ENCODE measurements around the gene NPHP4.

The NPHP4 gene

DNA sequence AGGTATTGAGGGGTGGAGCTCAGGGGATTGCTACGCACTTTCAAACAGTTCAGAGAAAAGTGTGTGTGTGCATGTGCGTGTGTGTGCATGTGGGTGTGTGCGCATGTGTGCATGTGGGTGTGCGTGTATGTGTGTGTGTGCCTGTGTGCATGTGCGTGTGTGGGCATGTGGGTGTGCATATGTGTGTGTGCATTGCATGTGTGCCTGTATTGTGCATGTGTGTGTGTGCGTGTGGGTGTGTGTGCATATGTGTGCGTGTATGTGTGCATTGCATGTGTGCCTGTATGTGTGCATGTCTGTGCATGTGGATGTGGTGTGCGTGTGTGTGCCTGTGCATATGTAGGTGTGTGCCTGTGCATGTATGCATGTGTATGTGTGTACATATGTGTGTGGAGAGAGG, 40.9 kb upstream of the NPHP4 start:
- Histone ChIP-seq H3K9me3 (ENCODE audit: control insufficient read depth, low read length) (no peaks in the 10 kb centered on the region), H3K4me3 (ENCODE audit: low read length) (no peak overlapping the region), H3K27me3 (replicated peaks; ENCODE audit: control insufficient read depth, insufficient read depth, low read length) (peaks cover 40% of the 10 kb centered on the region), H3K36me3 (ENCODE audit: control insufficient read depth, insufficient read depth, low read length, severe bottlenecking) (no peaks in the 10 kb centered on the region), H3K4me1 (ENCODE audit: control insufficient read depth, insufficient read depth, low read length) (peaks cover 3% of the 10 kb centered on the region), H3K9ac (ENCODE audit: low read length) (no peak overlapping the region)
- no peak for DNase-seq (ENCODE audit: low read depth)

DNA sequence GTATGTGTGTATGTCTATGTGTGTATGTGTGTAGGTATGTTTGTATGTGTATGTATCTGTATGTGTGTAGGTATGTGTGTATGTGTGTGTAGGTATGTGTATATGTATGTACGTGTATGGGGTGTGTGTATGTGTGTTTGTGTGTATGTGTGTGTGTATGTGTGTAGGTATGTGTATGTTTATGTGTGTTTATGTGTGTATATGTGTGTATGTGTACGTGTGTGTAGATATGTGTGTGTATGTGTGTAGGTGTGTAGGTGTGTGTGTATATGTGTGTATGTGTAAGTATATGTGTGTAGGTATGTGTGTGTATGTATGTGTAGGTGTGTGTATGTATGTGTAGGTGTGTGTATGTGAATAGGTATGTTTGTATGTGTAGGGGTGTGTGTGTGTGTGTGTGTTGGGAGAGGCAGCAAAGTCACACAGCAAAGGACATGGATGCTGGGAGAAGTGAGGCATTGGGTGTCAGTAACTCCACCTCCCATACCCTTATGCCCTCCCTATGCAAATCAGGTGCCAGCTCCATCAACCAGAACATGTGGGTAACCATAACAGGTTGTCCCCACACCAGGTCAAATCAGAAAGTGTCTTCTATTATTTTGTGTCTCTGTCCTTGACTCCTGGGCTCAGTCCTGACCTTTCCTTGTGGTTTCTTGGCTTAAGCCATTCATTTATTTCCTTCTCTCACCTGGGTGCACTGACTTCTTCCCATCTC, 38.5 kb upstream of the NPHP4 start:
- Histone ChIP-seq H3K4me1 (ENCODE audit: control insufficient read depth, insufficient read depth, low read length) (peaks cover 6% of the 10 kb centered on the region), H3K9me3 (ENCODE audit: control insufficient read depth, low read length) (no peaks in the 10 kb centered on the region), H3K4me3 (ENCODE audit: low read length) (no peak overlapping the region), H3K9ac (ENCODE audit: low read length) (no peak overlapping the region), H3K36me3 (ENCODE audit: control insufficient read depth, insufficient read depth, low read length, severe bottlenecking) (no peaks in the 10 kb centered on the region), H3K27me3 (replicated peaks; ENCODE audit: control insufficient read depth, insufficient read depth, low read length) (peaks cover 43% of the 10 kb centered on the region)
- DNase-seq (ENCODE audit: low read depth), result no peak

DNA sequence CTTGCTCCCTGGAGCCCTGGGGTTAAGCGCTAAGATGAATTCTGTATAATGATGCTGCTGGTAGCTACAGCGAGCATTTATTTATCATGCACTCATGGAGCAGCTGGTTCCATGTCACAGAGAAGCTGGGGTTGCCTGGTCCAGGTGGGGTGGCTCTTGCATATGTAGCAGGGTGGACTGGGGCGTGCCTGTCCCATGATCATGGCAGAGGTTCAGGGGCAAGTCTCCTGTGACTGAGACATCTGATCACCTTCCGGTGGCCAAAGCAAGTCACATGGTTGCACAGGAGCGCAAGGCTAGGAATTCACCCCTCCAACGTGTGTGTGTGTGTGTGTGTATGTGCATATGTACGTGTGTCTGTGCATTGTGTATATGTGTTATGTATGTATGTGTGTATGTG, 37.9 kb upstream of the NPHP4 start:
- H3K27me3 ChIP-seq (replicated peaks; ENCODE audit: control insufficient read depth, insufficient read depth, low read length), result peaks cover 43% of the 10 kb centered on the region
- peaks cover 6% of the 10 kb centered on the region for H3K4me1 ChIP-seq (ENCODE audit: control insufficient read depth, insufficient read depth, low read length)
- DNase-seq (ENCODE audit: low read depth), result no peak
- no peak overlapping the region for H3K9ac ChIP-seq (ENCODE audit: low read length)
- H3K4me3 ChIP-seq (ENCODE audit: low read length), result no peak overlapping the region
- H3K36me3 ChIP-seq (ENCODE audit: control insufficient read depth, insufficient read depth, low read length, severe bottlenecking), result no peaks in the 10 kb centered on the region
- no peaks in the 10 kb centered on the region for H3K9me3 ChIP-seq (ENCODE audit: control insufficient read depth, low read length)

DNA sequence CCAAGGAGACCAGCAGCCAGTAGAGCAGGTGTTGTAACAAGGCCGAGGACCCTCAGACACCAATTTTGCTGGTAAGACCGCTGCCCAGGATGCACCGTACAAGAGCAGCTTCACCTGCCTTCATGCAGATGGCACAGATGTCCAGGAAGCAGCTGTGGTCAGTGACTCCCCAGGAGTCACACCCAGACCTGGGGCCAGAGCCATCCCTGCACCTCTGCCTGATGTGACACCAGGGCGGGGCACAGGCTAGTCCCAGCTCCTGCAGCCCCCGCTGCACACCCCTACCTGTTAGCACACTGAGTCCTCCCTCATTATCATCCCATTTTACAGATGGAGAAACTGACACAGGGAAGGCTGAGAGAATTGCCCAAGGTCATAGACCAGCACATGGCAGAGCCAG, 37.1 kb upstream of the NPHP4 start:
- DNase-seq (ENCODE audit: low read depth), result no peak
- Histone ChIP-seq H3K4me1 (ENCODE audit: control insufficient read depth, insufficient read depth, low read length) (peaks cover 6% of the 10 kb centered on the region), H3K36me3 (ENCODE audit: control insufficient read depth, insufficient read depth, low read length, severe bottlenecking) (no peaks in the 10 kb centered on the region), H3K4me3 (ENCODE audit: low read length) (no peak overlapping the region), H3K27me3 (replicated peaks; ENCODE audit: control insufficient read depth, insufficient read depth, low read length) (peaks cover 41% of the 10 kb centered on the region), H3K9me3 (ENCODE audit: control insufficient read depth, low read length) (no peaks in the 10 kb centered on the region), H3K9ac (ENCODE audit: low read length) (no peak overlapping the region)

DNA sequence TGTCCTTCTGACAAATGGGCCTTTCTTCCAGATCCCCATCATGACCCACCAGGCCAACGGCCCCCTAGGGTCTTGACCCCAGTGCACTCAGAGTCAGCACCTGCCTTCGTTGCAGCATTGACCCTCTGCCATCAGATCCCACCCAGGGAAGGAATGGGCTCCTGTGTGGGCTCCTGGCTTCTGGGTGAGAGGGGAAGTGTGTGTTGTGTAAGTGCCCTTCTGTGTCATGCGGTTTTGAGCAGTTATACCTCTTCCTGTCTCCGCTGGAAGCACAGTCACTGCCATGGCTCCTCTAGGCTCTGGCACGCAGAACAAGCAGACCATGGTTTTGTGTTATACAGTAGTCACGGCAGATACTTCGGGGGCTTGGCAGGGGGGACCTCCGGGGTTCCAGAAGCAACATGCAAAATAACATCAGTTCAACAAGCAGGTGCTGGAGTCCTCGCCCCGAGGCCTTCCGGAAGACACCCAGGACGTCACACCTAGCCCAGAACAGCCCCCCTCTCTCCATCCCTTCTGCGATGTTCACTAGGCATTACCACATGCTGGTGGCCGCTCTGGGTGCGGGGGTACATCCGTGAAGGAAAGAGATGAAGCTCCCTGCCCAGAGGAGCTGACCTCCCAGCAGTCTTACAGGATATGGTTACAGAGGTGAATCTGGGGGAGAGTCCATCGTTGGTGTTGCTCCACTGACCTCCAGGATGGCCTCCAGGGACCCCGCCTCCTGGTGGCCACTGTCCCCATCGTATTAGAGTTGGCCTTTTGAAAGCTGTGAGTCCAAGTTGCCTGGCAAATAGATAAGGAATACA, 36.0 kb upstream of the NPHP4 start:
- no peak overlapping the region for H3K4me3 ChIP-seq (ENCODE audit: low read length)
- H3K9me3 ChIP-seq (ENCODE audit: control insufficient read depth, low read length), result no peaks in the 10 kb centered on the region
- H3K27me3 ChIP-seq (replicated peaks; ENCODE audit: control insufficient read depth, insufficient read depth, low read length), result peaks cover 30% of the 10 kb centered on the region
- H3K4me1 ChIP-seq (ENCODE audit: control insufficient read depth, insufficient read depth, low read length), result peaks cover 6% of the 10 kb centered on the region
- no peak for DNase-seq (ENCODE audit: low read depth)
- H3K36me3 ChIP-seq (ENCODE audit: control insufficient read depth, insufficient read depth, low read length, severe bottlenecking), result no peaks in the 10 kb centered on the region
- H3K9ac ChIP-seq (ENCODE audit: low read length), result no peak overlapping the region

DNA sequence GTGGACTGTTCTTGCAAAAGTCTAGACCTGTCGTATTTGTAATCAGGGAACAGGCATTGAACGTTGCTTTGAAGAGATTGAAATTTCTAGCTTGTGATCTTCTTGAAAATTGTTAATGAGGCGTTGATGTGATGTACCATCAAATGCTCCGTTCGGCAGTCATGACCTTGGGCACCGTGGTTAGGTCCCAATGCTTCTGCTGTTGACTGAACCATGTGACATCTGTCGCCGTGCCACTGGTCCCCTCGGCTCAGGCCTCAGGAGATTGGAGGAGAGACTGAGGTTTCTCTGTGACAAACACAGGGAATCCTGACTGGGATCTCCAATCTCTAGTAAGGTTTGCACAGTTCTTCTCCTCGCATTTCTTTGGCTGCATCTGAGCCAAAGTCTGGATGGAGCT, 35.4 kb upstream of the NPHP4 start:
- Histone ChIP-seq H3K27me3 (replicated peaks; ENCODE audit: control insufficient read depth, insufficient read depth, low read length) (peaks cover 23% of the 10 kb centered on the region), H3K36me3 (ENCODE audit: control insufficient read depth, insufficient read depth, low read length, severe bottlenecking) (no peaks in the 10 kb centered on the region), H3K4me3 (ENCODE audit: low read length) (no peak overlapping the region), H3K9ac (ENCODE audit: low read length) (no peak overlapping the region), H3K9me3 (ENCODE audit: control insufficient read depth, low read length) (no peaks in the 10 kb centered on the region), H3K4me1 (ENCODE audit: control insufficient read depth, insufficient read depth, low read length) (peaks cover 6% of the 10 kb centered on the region)
- DNase-seq (ENCODE audit: low read depth), result no peak

DNA sequence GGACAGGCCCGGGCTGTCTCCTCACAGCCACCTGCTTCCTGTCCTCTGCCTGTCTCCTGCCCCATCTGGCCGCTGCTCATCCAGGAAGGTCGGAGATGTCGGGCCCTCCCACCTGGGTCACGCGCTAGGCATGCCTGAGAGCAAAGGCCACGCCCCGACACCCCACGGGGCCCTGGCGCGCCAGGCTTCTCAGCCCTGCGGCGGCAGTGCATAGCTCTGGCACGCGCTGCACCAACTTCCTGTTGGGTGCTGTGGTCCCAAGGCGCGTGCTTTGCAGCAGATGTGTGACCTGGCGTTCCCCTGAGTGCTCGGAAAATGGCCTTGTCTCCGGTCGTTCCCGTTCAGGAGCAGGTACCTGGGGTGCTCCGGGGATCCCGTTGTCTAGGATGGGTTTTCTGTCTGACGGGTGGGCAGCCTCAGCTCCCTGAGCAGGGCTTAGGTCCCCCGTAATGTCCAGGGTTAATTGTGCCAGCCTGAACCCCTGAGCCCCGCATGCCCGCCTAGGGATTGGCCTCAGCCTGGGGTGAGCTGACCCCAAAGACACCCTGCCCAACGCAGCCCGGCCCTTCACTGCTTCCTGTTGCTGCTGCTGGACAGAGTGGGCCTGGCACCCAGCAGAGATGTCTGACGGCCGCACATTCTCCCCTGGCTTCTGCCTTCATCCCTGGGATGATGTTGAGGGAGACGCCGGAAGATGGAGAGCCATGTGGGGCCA, 34.0 kb upstream of the NPHP4 start:
- H3K9ac ChIP-seq (ENCODE audit: low read length), result no peak overlapping the region
- DNase-seq (ENCODE audit: low read depth), result peak; percentile 16

DNA sequence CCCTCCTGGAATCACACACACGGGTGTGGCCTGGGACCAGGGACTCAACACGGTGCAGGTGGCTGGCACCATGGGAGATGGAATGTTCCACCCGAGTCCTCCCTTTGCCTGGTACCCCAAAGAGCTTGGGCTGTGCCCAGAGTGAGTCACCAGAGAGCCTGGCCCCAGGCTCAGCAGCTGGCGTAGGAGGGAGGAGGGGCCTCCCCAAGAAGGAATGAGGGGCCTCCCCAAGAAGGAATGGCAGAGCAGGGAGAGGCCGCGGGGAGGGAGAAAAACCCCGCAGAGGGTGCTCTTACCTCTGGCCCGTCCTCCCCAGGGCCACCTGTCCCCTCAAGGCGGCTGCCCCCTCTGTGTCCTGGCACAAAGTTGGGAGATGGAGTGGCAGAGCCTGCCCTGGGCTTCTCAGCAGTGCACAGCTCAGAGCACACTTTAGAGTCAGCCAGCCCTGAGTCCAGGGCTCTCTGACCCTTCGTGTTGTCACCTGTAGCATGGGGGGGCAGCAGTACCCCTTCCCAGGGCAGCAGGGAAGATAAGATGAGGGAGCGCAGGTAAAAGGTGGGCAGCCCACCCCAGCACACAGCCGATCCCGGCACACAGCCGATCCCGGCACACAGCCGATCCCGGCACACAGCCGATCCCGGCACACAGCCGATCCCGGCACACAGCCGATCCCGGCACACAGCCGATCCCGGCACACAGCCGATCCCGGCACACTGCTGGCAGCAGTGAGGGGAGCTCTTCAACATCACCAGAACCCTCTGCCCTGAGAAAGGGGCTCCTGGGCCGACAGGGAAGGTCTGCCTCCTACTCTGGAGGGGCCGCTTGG, 33.3 kb upstream of the NPHP4 start:
- Histone ChIP-seq H3K9ac (ENCODE audit: low read length) (no peak overlapping the region), H3K9me3 (ENCODE audit: control insufficient read depth, low read length) (no peaks in the 10 kb centered on the region), H3K4me3 (ENCODE audit: low read length) (no peak overlapping the region), H3K27me3 (replicated peaks; ENCODE audit: control insufficient read depth, insufficient read depth, low read length) (peaks cover 10% of the 10 kb centered on the region), H3K36me3 (ENCODE audit: control insufficient read depth, insufficient read depth, low read length, severe bottlenecking) (no peaks in the 10 kb centered on the region), H3K4me1 (ENCODE audit: control insufficient read depth, insufficient read depth, low read length) (peaks cover 6% of the 10 kb centered on the region)
- peak; percentile 68 for DNase-seq (ENCODE audit: low read depth)

More for the DNA sequence above, 34.0 kb upstream of the NPHP4 start:
- H3K4me1 ChIP-seq (ENCODE audit: control insufficient read depth, insufficient read depth, low read length), result peaks cover 6% of the 10 kb centered on the region
- H3K9me3 ChIP-seq (ENCODE audit: control insufficient read depth, low read length), result no peaks in the 10 kb centered on the region
- no peak overlapping the region for H3K4me3 ChIP-seq (ENCODE audit: low read length)
- no peaks in the 10 kb centered on the region for H3K36me3 ChIP-seq (ENCODE audit: control insufficient read depth, insufficient read depth, low read length, severe bottlenecking)
- H3K27me3 ChIP-seq (replicated peaks; ENCODE audit: control insufficient read depth, insufficient read depth, low read length), result peaks cover 14% of the 10 kb centered on the region

DNA sequence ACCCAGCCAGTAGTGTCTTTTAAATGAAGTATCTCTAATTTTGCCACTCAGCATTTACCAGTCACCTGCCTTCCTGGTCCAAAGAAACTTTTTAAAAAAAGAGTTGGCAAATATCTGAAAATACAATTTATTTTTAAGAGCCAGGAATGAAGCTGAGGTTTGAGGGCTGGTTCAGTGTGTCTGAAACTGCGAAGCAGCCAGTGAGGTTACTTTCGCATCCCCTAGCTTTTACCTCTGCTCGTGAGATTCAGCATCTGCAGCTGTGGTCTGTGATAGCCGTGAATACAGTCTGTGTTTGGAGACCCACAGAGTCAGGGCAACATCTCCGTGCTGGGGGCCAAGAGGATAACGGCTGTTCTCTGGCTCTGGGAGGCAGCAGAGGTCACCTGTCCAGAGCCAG, 32.2 kb upstream of the NPHP4 start:
- Histone ChIP-seq H3K27me3 (replicated peaks; ENCODE audit: control insufficient read depth, insufficient read depth, low read length) (peaks cover 10% of the 10 kb centered on the region), H3K36me3 (ENCODE audit: control insufficient read depth, insufficient read depth, low read length, severe bottlenecking) (no peaks in the 10 kb centered on the region), H3K4me3 (ENCODE audit: low read length) (no peak overlapping the region), H3K9ac (ENCODE audit: low read length) (no peak overlapping the region), H3K9me3 (ENCODE audit: control insufficient read depth, low read length) (no peaks in the 10 kb centered on the region), H3K4me1 (ENCODE audit: control insufficient read depth, insufficient read depth, low read length) (peaks cover 6% of the 10 kb centered on the region)
- no peak for DNase-seq (ENCODE audit: low read depth)

DNA sequence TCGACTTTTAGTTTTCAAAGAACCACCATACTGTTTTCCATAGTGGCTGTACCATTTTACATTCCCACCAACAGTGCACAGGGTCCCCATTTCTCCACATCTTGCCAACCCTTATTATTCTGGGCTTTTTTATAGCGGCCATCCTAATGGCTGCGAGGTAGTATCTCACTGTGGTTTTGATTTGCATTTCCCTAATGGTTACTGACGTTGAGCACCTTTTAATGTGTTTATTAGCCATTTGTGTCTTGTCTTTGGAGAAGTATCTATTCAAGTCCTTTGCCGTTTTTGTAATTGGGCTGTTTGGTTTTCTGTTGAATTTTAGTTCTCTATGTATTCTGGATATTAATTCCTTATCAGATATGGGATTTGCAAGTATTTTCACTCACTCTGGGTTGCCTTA, 31.1 kb upstream of the NPHP4 start:
- peaks cover 10% of the 10 kb centered on the region for H3K27me3 ChIP-seq (replicated peaks; ENCODE audit: control insufficient read depth, insufficient read depth, low read length)

More for the DNA sequence above, 31.1 kb upstream of the NPHP4 start:
- Histone ChIP-seq H3K4me1 (ENCODE audit: control insufficient read depth, insufficient read depth, low read length) (peaks cover 5% of the 10 kb centered on the region), H3K4me3 (ENCODE audit: low read length) (no peak overlapping the region), H3K9me3 (ENCODE audit: control insufficient read depth, low read length) (no peaks in the 10 kb centered on the region), H3K9ac (ENCODE audit: low read length) (no peak overlapping the region), H3K36me3 (ENCODE audit: control insufficient read depth, insufficient read depth, low read length, severe bottlenecking) (no peaks in the 10 kb centered on the region)
- no peak for DNase-seq (ENCODE audit: low read depth)
